H9 (cell line): Measurements from ENCODE around the gene UBP1. TPM values are rescaled to one million over a fixed set of nuclear protein-coding genes. Genes with fewer than 3 reads are reported as not detected.

Source experiments
- DNase-seq: peaks from one replicate; pipeline ENCODE4 v3.0.0-alpha.2; 2017
- H2AFZ ChIP-seq: one replicate; pipeline ENCODE4 v1.6.1; 2013; ENCODE audit warnings: mild to moderate bottlenecking, low read length, control low read depth, moderate library complexity
- H2AK5ac ChIP-seq: 2 replicates; pipeline ENCODE4 v1.6.1; 2013; ENCODE audit warnings: low read length, control low read depth, mixed read lengths; ENCODE audit not compliant: insufficient read length
- H2BK120ac ChIP-seq: one replicate; pipeline ENCODE4 v1.6.1; 2013; ENCODE audit warnings: low read depth, mild to moderate bottlenecking, low read length, control low read depth, inconsistent platforms; ENCODE audit not compliant: poor library complexity, severe bottlenecking
- H2BK12ac ChIP-seq: 2 replicates; pipeline ENCODE4 v1.6.1; 2013; ENCODE audit warnings: low read length, control low read depth, mixed read lengths, low read depth; ENCODE audit not compliant: insufficient read length
- H2BK15ac ChIP-seq: 2 replicates; pipeline ENCODE4 v1.6.1; 2013; ENCODE audit warnings: low read depth, low read length, control low read depth
- H2BK20ac ChIP-seq: one replicate; pipeline ENCODE4 v1.6.1; 2013; ENCODE audit warnings: low read depth, mild to moderate bottlenecking, low read length, control low read depth, inconsistent platforms; ENCODE audit not compliant: poor library complexity, severe bottlenecking
- H2BK5ac ChIP-seq: 2 replicates; pipeline ENCODE4 v1.6.1; 2013; ENCODE audit warnings: low read length, control low read depth, mixed read lengths; ENCODE audit not compliant: insufficient read length
- H3K14ac ChIP-seq: 2 replicates; pipeline ENCODE4 v1.6.1; 2013; ENCODE audit warnings: low read length, control low read depth; ENCODE audit not compliant: insufficient read depth
- H3K18ac ChIP-seq: 2 replicates; pipeline ENCODE4 v1.6.1; 2013; ENCODE audit warnings: low read depth, mild to moderate bottlenecking, mixed read lengths, low read length, control low read depth; ENCODE audit not compliant: insufficient read length
- H3K23ac ChIP-seq: 2 replicates; pipeline ENCODE4 v1.6.1; 2013; ENCODE audit warnings: low read length, control low read depth, mixed read lengths, low read depth; ENCODE audit not compliant: insufficient read length
- H3K23me2 ChIP-seq: 2 replicates; pipeline ENCODE4 v1.6.1; 2013; ENCODE audit warnings: low read depth, mild to moderate bottlenecking, mixed read lengths, low read length, control low read depth; ENCODE audit not compliant: insufficient read length, poor library complexity, severe bottlenecking
- H3K27ac ChIP-seq: 2 replicates; pipeline ENCODE4 v1.5.1; 2013; ENCODE audit warnings: low read length, control low read depth, mixed read lengths, low read depth; ENCODE audit not compliant: insufficient read length
- H3K27me3 ChIP-seq: 2 replicates; pipeline ENCODE4 v1.6.1; 2013; ENCODE audit warnings: low read length, control low read depth, inconsistent platforms; ENCODE audit not compliant: insufficient read depth
- H3K4ac ChIP-seq: 2 replicates; pipeline ENCODE4 v1.6.1; 2013; ENCODE audit warnings: low read depth, mild to moderate bottlenecking, control low read depth, inconsistent platforms, low read length, moderate library complexity
- H3K4me1 ChIP-seq: 2 replicates; pipeline ENCODE4 v1.6.1; 2013; ENCODE audit warnings: low read length, control low read depth, inconsistent platforms; ENCODE audit not compliant: insufficient read depth
- H3K4me2 ChIP-seq: 2 replicates; pipeline ENCODE4 v1.6.1; 2013; ENCODE audit warnings: low read length, control low read depth, mixed read lengths; ENCODE audit not compliant: insufficient read length, insufficient read depth
- H3K56ac ChIP-seq: 2 replicates; pipeline ENCODE4 v1.6.1; 2013; ENCODE audit warnings: low read depth, mild to moderate bottlenecking, mixed read lengths, low read length, control low read depth; ENCODE audit not compliant: insufficient read length
- H3K79me1 ChIP-seq: 2 replicates; pipeline ENCODE4 v1.6.1; 2013; ENCODE audit warnings: low read depth, mild to moderate bottlenecking, moderate library complexity, low read length, control low read depth, inconsistent platforms; ENCODE audit not compliant: insufficient read depth, poor library complexity, severe bottlenecking
- H3K79me2 ChIP-seq: 2 replicates; pipeline ENCODE4 v1.6.1; 2013; ENCODE audit warnings: low read length, control low read depth, inconsistent platforms; ENCODE audit not compliant: insufficient read depth
- H3K9ac ChIP-seq: 2 replicates; pipeline ENCODE4 v1.6.1; 2013; ENCODE audit warnings: low read length, control low read depth, mixed read lengths; ENCODE audit not compliant: insufficient read length; ENCODE audit errors: extremely low read depth
- H3K9me3 ChIP-seq: one replicate; pipeline ENCODE4 v1.6.1; 2013; ENCODE audit warnings: low read depth, low read length, inconsistent platforms; ENCODE audit not compliant: control insufficient read depth
- H3T11ph ChIP-seq: one replicate; pipeline ENCODE4 v1.6.1; 2013; ENCODE audit warnings: mild to moderate bottlenecking, low read length, control low read depth, inconsistent platforms
- H4K20me1 ChIP-seq: one replicate; pipeline ENCODE4 v1.6.1; 2013; ENCODE audit not compliant: control insufficient read depth, insufficient read length, insufficient read depth
- H4K5ac ChIP-seq: 2 replicates; pipeline ENCODE4 v1.6.1; 2013; ENCODE audit warnings: low read depth, mild to moderate bottlenecking, mixed read lengths, low read length, control low read depth; ENCODE audit not compliant: insufficient read length
- H4K8ac ChIP-seq: replicated peaks from 2 replicates; pipeline ENCODE4 v1.6.1; 2013; ENCODE audit warnings: low read length, control low read depth, mixed read lengths, low read depth; ENCODE audit not compliant: insufficient read length
- H4K91ac ChIP-seq: 2 replicates; pipeline ENCODE4 v1.6.1; 2013; ENCODE audit warnings: low read depth, mild to moderate bottlenecking, moderate library complexity, mixed read lengths, low read length, control low read depth; ENCODE audit not compliant: insufficient read length
- H3K27ac Mint-ChIP-seq, 3 experiments: 2 replicates in 2 of 3; 3 replicates in 1 of 3; pipeline ENCODE4 v1.8.0; 2020 to 2021; ENCODE audit warnings: mixed read lengths in 3 of 3, mild to moderate bottlenecking in 1 of 3, moderate library complexity in 1 of 3
- H3K27me3 Mint-ChIP-seq: 2 replicates; pipeline ENCODE4 v1.8.0; 2021; ENCODE audit warnings: low read depth, mild to moderate bottlenecking, moderate library complexity, mixed read lengths
- H3K36me3 Mint-ChIP-seq, 3 experiments: 2 replicates in 2 of 3; 3 replicates in 1 of 3; pipeline ENCODE4 v1.8.0; 2020 to 2021; ENCODE audit warnings: low read depth in 3 of 3, mixed read lengths in 3 of 3; ENCODE audit not compliant: insufficient read depth in 1 of 3
- H3K4me1 Mint-ChIP-seq, 2 experiments: 2 replicates each; pipeline ENCODE4 v1.8.0; 2020; ENCODE audit warnings: mixed read lengths in 2 of 2
- H3K4me3 Mint-ChIP-seq, 2 experiments: 2 replicates in 1 of 2; 3 replicates in 1 of 2; pipeline ENCODE4 v1.8.0; 2020 to 2021; ENCODE audit warnings: mild to moderate bottlenecking in 2 of 2, mixed read lengths in 2 of 2, moderate library complexity in 1 of 2
- H3K9me3 Mint-ChIP-seq, 2 experiments: 2 replicates in 1 of 2; 3 replicates in 1 of 2; pipeline ENCODE4 v1.8.0; 2020; ENCODE audit warnings: mild to moderate bottlenecking in 2 of 2, mixed read lengths in 2 of 2, moderate library complexity in 1 of 2
- WGBS: extraction: QIAGEN DNeasy Blood & Tissue Kit; methylation state at CpG from one replicate; pipeline ENCODE4 v1.1.7; 2013; ENCODE audit warnings: missing lambda C conversion rate, low lambda C conversion rate, mixed read lengths; ENCODE audit not compliant: insufficient read length; ENCODE audit errors: extremely low coverage; 5-methylcytosine and 5-hydroxymethylcytosine counted together
- total RNA-seq: library from RNA; stranded (reverse); gene quantifications from 2 replicates; pipeline ENCODE4 v1.2.1, GENCODE V29; 2021
- TF ChIP-seq, protein P1 (sequence below): fragments of 200-600 bp; sonication (generic); conservative IDR thresholded peaks from 3 replicates; pipeline ENCODE4 v1.8.0; 2021; ENCODE audit warnings: antibody characterized with exemption, mild to moderate bottlenecking

UBP1 gene
- total RNA-seq, 1 experiment from 2014 or later: 103 TPM

DNA sequence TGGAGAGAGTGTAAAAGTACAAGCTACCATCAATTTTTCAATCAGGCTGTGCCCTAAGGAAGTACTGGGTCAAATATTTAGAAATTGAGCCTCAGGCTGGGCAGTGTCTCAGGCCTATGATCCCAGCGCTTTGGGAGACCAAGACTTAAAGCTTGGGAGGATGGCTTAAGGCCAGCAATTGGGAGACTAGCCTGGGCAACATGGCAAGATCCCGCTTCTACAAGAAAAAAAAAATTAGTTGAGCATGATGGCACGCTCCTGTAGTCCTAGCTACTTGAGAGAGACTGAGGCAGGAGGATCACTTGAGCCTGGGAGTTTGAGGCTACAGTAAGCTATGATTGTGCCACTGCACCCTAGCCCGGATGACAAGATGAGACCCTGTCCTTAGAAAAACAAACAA lies 2.0 kb upstream of the UBP1 start:
- no peak overlapping the region for H2AFZ ChIP-seq

More for the DNA sequence above, 2.0 kb upstream of the UBP1 start:
- Histone ChIP-seq H3K4me2 (no peak overlapping the region), H4K91ac (no peak overlapping the region), H2BK20ac (no peak overlapping the region), H3T11ph (no peak overlapping the region), H4K8ac (no peak overlapping the region), H4K5ac (no peak overlapping the region), H3K79me1 (no peaks in the 10 kb centered on the region), H3K56ac (no peak overlapping the region), H2AK5ac (no peak overlapping the region), H3K4ac (no peak overlapping the region), H2BK12ac (no peak overlapping the region), H3K9me3 (no peaks in the 10 kb centered on the region), H3K79me2 (peaks cover 21% of the 10 kb centered on the region; the same call in 1 of the 2 replicates), H3K23me2 (peaks cover 19% of the 10 kb centered on the region), H3K14ac (no peak overlapping the region), H3K9ac (no peak overlapping the region), H2BK15ac (no peak overlapping the region), H2BK5ac (no peak overlapping the region), H3K23ac (no peak overlapping the region), H3K18ac (no peak overlapping the region), H4K20me1 (no peaks in the 10 kb centered on the region), H3K27me3 (no peaks in the 10 kb centered on the region), H3K4me1 (peaks cover 4% of the 10 kb centered on the region; the same call in 1 of the 2 replicates), H3K27ac (no peak overlapping the region), H2BK120ac (no peak overlapping the region)
- Mint-ChIP-seq H3K27ac (peak overlapping the region in 1 of 3 experiments; percentile 70; a peak in 1 of 7 replicates), H3K27me3 (no peaks in the 10 kb centered on the region; the same call in 1 of the 2 replicates), H3K4me3 (peak overlapping the region; percentile 44 to 98; a peak in 4 of 5 replicates), H3K9me3 (peaks cover 2% of the 10 kb centered on the region in 2 experiments; a peak in 2 of 5 replicates), H3K36me3 (peaks cover 0 to 2% (median 0%) of the 10 kb centered on the region in 3 experiments; a peak in 2 of 7 replicates), H3K4me1 (peaks cover 20 to 27% of the 10 kb centered on the region in 2 experiments)
- WGBS: no CpG with 5 or more reads among the region's 4 CpGs
- DNase-seq: no peak
- TF ChIP-seq, protein P1, sequence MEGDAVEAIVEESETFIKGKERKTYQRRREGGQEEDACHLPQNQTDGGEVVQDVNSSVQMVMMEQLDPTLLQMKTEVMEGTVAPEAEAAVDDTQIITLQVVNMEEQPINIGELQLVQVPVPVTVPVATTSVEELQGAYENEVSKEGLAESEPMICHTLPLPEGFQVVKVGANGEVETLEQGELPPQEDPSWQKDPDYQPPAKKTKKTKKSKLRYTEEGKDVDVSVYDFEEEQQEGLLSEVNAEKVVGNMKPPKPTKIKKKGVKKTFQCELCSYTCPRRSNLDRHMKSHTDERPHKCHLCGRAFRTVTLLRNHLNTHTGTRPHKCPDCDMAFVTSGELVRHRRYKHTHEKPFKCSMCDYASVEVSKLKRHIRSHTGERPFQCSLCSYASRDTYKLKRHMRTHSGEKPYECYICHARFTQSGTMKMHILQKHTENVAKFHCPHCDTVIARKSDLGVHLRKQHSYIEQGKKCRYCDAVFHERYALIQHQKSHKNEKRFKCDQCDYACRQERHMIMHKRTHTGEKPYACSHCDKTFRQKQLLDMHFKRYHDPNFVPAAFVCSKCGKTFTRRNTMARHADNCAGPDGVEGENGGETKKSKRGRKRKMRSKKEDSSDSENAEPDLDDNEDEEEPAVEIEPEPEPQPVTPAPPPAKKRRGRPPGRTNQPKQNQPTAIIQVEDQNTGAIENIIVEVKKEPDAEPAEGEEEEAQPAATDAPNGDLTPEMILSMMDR: no peak
